HEK293 (cell line): Measurements from ENCODE around the gene RIPOR3.
A peak's percentile ranks its signal among the peaks of the same experiment; 100 is the strongest.
"Not testable (repeated sequence)": the region's sequence is repeated elsewhere in the genome, so short reads cannot be mapped to it uniquely, and the experiment has no call there.

ENCODE experiments used
- CTCF ChIA-PET: fragments of 350-600 bp; formaldehyde crosslinking; extraction: SDS; loops from one replicate; lab custom pipeline; 2021; ENCODE audit warnings: antibody characterized with exemption; lab: Yijun Ruan, JAX
- POLR2A ChIA-PET: fragments of 300-600 bp; formaldehyde crosslinking; extraction: SDS; loops from one replicate; lab custom pipeline; 2020; ENCODE audit warnings: antibody characterized with exemption, inconsistent platforms; lab: Yijun Ruan, JAX
- H3K27ac ChIP-seq: fragments of 200-500 bp; sonication (Bioruptor generic); 2 replicates; pipeline ENCODE4 v1.5.1; 2014; ENCODE audit warnings: low read depth, low read length, control low read depth, inconsistent platforms; ENCODE audit errors: extremely low read depth
- H3K36me3 ChIP-seq, 2 experiments: fragments of 200-500 bp in 1 of 2; sonication (Bioruptor generic) in 1 of 2; 1 replicate in 1 of 2; 2 replicates in 1 of 2; pipeline ENCODE4 v1.5.1; 2014 to 2017; ENCODE audit warnings: inconsistent platforms in 2 of 2, low read length in 2 of 2; ENCODE audit not compliant: control insufficient read depth in 2 of 2, insufficient read depth in 1 of 2
- H3K4me1 ChIP-seq: fragments of 200-500 bp; sonication (Bioruptor generic); 2 replicates; pipeline ENCODE4 v1.5.1; 2014; ENCODE audit warnings: mild to moderate bottlenecking, low read length, inconsistent platforms; ENCODE audit not compliant: control insufficient read depth, insufficient read depth
- H3K4me3 ChIP-seq: 2 replicates; pipeline ENCODE4 v1.5.1; 2011; ENCODE audit warnings: low read depth, mild to moderate bottlenecking, control low read depth, low read length, moderate library complexity
- H3K9me3 ChIP-seq: fragments of 200-500 bp; sonication (Bioruptor generic); 2 replicates; pipeline ENCODE4 v1.5.1; 2014; ENCODE audit warnings: low read depth, low read length, inconsistent platforms; ENCODE audit not compliant: control insufficient read depth, insufficient read depth
- KLF1 ChIP-seq: fragments of 450-650 bp; formaldehyde crosslinking; IDR thresholded peaks from 2 replicates; pipeline ENCODE4 v1.5.1; 2016; ENCODE audit warnings: missing biosample characterization, missing genetic modification characterization
- MYNN ChIP-seq: fragments of 450-650 bp; formaldehyde crosslinking; IDR thresholded peaks from 2 replicates; pipeline ENCODE4 v1.5.1; 2016; ENCODE audit warnings: missing biosample characterization, missing genetic modification characterization, borderline replicate concordance
- PRDM1 ChIP-seq: fragments of 450-650 bp; formaldehyde crosslinking; IDR thresholded peaks from 2 replicates; pipeline ENCODE4; 2016; ENCODE audit warnings: missing biosample characterization, missing genetic modification characterization
- RBAK ChIP-seq: fragments of 450-650 bp; formaldehyde crosslinking; IDR thresholded peaks from 2 replicates; pipeline ENCODE4 v1.5.1; 2016; ENCODE audit warnings: missing biosample characterization, missing genetic modification characterization
- SETDB1 ChIP-seq: IDR thresholded peaks from one replicate; pipeline ENCODE4 v1.6.1; 2017; ENCODE audit warnings: mild to moderate bottlenecking, low read length, moderate library complexity, mixed read lengths; ENCODE audit not compliant: insufficient read length
- ZFHX2 ChIP-seq: fragments of 450-650 bp; formaldehyde crosslinking; conservative IDR thresholded peaks from 2 replicates; pipeline ENCODE4 v1.5.1; 2016; ENCODE audit warnings: missing biosample characterization, missing genetic modification characterization
- ZNF140 ChIP-seq: fragments of 450-650 bp; formaldehyde crosslinking; IDR thresholded peaks from 2 replicates; pipeline ENCODE4 v1.5.1; 2016; ENCODE audit warnings: missing biosample characterization, missing genetic modification characterization
- ZNF266 ChIP-seq: fragments of 450-650 bp; formaldehyde crosslinking; IDR thresholded peaks from 2 replicates; pipeline ENCODE4 v1.5.1; 2016; ENCODE audit warnings: missing biosample characterization, missing genetic modification characterization, low read depth
- ZNF394 ChIP-seq: fragments of 450-650 bp; formaldehyde crosslinking; IDR thresholded peaks from 2 replicates; pipeline ENCODE4 v1.5.1; 2016; ENCODE audit warnings: missing biosample characterization, missing genetic modification characterization, mild to moderate bottlenecking, moderate library complexity, borderline replicate concordance
- ZNF426 ChIP-seq: fragments of 450-650 bp; formaldehyde crosslinking; IDR thresholded peaks from 2 replicates; pipeline ENCODE4 v1.5.1; 2017; ENCODE audit warnings: missing biosample characterization, missing genetic modification characterization, mild to moderate bottlenecking, inconsistent platforms, moderate library complexity
- ZNF555 ChIP-seq: fragments of 450-650 bp; formaldehyde crosslinking; conservative IDR thresholded peaks from 2 replicates; pipeline ENCODE4 v1.5.1; 2017; ENCODE audit warnings: missing biosample characterization, mild to moderate bottlenecking, missing genetic modification characterization, inconsistent platforms
- ZNF654 ChIP-seq: fragments of 450-650 bp; formaldehyde crosslinking; IDR thresholded peaks from 2 replicates; pipeline ENCODE4 v1.5.1; 2016; ENCODE audit warnings: low read depth, missing biosample characterization, missing genetic modification characterization
- TF ChIP-seq, protein P1 (sequence below): fragments of 450-650 bp; formaldehyde crosslinking; IDR thresholded peaks from 2 replicates; pipeline ENCODE4 v1.5.1; 2016; ENCODE audit warnings: missing biosample characterization, missing genetic modification characterization
- TF ChIP-seq, protein P2 (sequence below): fragments of 450-650 bp; formaldehyde crosslinking; conservative IDR thresholded peaks from 2 replicates; pipeline ENCODE4 v1.5.1; 2016; ENCODE audit warnings: low read depth, missing biosample characterization, missing genetic modification characterization
- TF ChIP-seq, protein P3 (sequence below): fragments of 450-650 bp; formaldehyde crosslinking; conservative IDR thresholded peaks from 2 replicates; pipeline ENCODE4 v1.5.1; 2016; ENCODE audit warnings: low read depth, missing biosample characterization, missing genetic modification characterization

Gene RIPOR3

DNA sequence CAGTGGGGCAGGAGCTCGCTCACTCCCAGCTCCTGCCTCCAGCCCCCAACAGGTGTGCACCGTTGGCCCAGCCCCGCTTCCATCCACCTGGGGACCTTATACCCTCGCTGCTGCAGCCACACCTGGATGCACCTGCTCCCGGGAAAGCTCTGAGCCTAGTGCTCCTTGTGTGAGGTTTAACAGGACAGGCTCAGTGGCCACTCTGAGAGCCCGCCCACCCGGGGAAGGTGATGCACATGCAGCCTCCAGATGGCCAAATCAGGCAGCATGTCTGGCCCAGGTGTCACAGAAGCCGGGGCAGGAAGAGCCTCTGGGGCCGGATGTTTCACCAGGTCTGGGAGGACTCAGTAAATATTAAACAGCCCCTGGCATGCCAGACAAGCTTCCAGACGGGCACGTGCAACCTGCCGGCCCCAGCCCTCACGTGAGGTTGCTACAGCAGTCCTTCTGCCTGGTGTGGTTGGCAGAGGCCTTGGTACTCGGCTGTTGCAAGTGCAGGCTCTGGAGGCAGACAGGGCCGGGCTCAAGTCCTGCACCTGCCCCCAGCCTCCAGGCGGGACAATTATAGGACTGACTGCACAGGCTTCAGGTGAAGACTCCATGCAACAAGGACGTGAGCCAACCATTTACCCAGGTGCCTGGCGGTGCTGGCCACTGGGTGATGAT, 66.9 kb downstream of the RIPOR3 start:
- no peak overlapping the region for H3K27ac ChIP-seq
- ChIA-PET POLR2A (no interaction called here), CTCF (interaction anchor here (0.6 to 3.7 kb wide), 10 partner anchors 11 to 166 kb away, joined by 3 to 40 read pairs (median 12); no protein-coding TSS in a partner anchor)
- no peak overlapping the region for H3K4me3 ChIP-seq
- no peaks in the 10 kb centered on the region for H3K9me3 ChIP-seq
- TF ChIP-seq RBAK = no peak
- no peak for TF ChIP-seq PRDM1 (tag by site-specific recombination)
- no peak for TF ChIP-seq ZFHX2 (tag by site-specific recombination)
- no peak for TF ChIP-seq MYNN
- TF ChIP-seq KLF1 (tag by site-specific recombination) = no peak
- H3K36me3 ChIP-seq = no peaks in the 10 kb centered on the region
- H3K4me1 ChIP-seq = no peaks in the 10 kb centered on the region

DNA sequence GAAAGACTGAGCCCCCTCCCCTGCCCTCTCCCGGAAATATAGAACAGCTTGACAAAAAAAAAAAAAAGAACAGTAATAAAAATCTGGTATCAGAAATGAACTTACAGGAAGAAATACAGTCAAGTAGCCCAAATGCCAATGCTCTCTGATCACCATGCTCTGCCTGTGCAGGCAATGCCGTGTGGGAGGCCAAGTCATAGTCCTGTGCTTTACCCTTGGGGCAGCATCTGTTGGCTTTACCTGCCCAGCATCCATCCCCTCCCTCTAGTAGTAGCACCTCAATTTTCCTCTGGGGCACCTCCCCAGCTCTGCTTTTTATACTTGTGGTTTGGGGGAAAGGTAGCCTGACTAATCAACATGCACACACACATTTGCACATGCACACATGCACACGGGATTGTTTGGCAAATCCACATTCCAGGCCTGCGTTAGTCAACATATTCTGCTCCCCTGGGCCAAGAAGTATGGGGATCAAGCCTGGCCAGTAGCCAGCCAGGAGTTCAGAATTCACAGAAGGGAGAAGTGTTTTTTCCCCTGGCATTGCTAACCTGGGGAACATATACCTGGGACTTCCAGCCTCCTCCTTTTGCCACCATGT, 70.2 kb downstream of the RIPOR3 start:
- H3K36me3 ChIP-seq = no peaks in the 10 kb centered on the region
- H3K4me1 ChIP-seq = no peaks in the 10 kb centered on the region
- H3K4me3 ChIP-seq = no peak overlapping the region
- POLR2A ChIA-PET = no interaction called here
- TF ChIP-seq SETDB1 = peak; percentile 35
- TF ChIP-seq, protein P1, sequence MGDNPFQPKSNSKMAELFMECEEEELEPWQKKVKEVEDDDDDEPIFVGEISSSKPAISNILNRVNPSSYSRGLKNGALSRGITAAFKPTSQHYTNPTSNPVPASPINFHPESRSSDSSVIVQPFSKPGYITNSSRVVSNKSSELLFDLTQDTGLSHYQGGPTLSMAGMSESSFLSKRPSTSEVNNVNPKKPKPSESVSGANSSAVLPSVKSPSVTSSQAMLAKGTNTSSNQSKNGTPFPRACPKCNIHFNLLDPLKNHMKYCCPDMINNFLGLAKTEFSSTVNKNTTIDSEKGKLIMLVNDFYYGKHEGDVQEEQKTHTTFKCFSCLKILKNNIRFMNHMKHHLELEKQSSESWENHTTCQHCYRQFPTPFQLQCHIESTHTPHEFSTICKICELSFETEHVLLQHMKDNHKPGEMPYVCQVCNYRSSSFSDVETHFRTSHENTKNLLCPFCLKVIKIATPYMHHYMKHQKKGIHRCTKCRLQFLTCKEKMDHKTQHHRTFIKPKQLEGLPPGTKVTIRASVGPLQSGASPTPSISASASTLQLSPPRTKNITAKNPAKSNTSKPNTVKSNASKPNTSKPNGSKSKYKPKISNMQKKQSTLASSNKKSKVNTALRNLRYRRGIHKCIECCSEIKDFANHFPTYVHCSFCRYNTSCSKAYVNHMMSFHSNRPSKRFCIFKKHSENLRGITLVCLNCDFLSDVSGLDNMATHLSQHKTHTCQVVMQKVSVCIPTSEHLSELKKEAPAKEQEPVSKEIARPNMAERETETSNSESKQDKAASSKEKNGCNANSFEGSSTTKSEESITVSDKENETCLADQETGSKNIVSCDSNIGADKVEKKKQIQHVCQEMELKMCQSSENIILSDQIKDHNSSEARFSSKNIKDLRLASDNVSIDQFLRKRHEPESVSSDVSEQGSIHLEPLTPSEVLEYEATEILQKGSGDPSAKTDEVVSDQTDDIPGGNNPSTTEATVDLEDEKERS (tag by site-specific recombination) = no peak
- H3K27ac ChIP-seq = no peak overlapping the region
- H3K9me3 ChIP-seq = no peaks in the 10 kb centered on the region
- CTCF ChIA-PET = interaction anchor here (1.2 kb wide), 1 partner anchor 93 kb away, joined by 3 read pairs; no protein-coding TSS in a partner anchor

DNA sequence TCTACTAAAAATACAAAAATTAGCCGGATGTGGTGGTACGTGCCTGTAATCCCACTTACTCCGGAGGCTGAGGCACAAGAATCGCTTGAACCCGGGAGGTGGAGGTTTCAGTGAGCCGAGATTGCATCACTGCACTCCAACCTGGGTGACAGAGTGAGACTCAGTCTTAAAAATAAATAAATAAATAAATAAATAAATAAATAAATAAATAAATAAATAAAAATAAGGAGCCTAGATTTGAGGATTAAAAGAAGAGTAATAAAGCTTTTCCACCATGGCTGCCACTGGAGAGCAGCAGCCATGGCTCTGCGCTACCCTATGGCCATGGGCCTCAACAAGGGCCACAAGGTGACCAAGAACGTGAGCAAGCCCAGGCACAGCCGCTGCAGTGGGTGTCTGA, 70.9 kb downstream of the RIPOR3 start:
- H3K9me3 ChIP-seq, POLR2A ChIA-PET, H3K4me1 ChIP-seq, H3K27ac ChIP-seq, H3K36me3 ChIP-seq, H3K4me3 ChIP-seq: not testable (repeated sequence)
- TF ChIP-seq, protein P2, sequence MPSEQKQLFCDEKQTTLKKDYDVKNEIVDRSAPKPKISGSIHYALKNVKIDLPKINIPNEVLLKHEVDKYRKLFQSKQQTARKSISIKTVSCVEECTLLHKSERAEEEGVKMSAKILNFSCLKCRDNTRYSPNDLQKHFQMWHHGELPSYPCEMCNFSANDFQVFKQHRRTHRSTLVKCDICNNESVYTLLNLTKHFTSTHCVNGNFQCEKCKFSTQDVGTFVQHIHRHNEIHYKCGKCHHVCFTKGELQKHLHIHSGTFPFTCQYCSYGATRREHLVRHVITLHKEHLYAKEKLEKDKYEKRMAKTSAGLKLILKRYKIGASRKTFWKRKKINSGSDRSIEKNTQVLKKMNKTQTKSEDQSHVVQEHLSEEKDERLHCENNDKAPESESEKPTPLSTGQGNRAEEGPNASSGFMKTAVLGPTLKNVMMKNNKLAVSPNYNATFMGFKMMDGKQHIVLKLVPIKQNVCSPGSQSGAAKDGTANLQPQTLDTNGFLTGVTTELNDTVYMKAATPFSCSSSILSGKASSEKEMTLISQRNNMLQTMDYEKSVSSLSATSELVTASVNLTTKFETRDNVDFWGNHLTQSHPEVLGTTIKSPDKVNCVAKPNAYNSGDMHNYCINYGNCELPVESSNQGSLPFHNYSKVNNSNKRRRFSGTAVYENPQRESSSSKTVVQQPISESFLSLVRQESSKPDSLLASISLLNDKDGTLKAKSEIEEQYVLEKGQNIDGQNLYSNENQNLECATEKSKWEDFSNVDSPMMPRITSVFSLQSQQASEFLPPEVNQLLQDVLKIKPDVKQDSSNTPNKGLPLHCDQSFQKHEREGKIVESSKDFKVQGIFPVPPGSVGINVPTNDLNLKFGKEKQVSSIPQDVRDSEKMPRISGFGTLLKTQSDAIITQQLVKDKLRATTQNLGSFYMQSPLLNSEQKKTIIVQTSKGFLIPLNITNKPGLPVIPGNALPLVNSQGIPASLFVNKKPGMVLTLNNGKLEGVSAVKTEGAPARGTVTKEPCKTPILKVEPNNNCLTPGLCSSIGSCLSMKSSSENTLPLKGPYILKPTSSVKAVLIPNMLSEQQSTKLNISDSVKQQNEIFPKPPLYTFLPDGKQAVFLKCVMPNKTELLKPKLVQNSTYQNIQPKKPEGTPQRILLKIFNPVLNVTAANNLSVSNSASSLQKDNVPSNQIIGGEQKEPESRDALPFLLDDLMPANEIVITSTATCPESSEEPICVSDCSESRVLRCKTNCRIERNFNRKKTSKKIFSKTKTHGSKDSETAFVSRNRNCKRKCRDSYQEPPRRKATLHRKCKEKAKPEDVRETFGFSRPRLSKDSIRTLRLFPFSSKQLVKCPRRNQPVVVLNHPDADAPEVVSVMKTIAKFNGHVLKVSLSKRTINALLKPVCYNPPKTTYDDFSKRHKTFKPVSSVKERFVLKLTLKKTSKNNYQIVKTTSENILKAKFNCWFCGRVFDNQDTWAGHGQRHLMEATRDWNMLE (tag by site-specific recombination) = peak; percentile 65; the same call in 1 of the 2 replicates
- TF ChIP-seq ZNF140 (peak; percentile 38; the same call in 1 of the 2 replicates), ZNF266 (tag by site-specific recombination) (0 out of 2 replicates have a peak, but pooled peaks have one; percentile 9), ZNF555 (tag by site-specific recombination) (peak; percentile 32), ZNF654 (tag by site-specific recombination) (0 out of 2 replicates have a peak, but pooled peaks have one; percentile 5), ZNF426 (tag by site-specific recombination) (peak; percentile 45), ZNF394 (peak; percentile 79)
- TF ChIP-seq, protein P3, sequence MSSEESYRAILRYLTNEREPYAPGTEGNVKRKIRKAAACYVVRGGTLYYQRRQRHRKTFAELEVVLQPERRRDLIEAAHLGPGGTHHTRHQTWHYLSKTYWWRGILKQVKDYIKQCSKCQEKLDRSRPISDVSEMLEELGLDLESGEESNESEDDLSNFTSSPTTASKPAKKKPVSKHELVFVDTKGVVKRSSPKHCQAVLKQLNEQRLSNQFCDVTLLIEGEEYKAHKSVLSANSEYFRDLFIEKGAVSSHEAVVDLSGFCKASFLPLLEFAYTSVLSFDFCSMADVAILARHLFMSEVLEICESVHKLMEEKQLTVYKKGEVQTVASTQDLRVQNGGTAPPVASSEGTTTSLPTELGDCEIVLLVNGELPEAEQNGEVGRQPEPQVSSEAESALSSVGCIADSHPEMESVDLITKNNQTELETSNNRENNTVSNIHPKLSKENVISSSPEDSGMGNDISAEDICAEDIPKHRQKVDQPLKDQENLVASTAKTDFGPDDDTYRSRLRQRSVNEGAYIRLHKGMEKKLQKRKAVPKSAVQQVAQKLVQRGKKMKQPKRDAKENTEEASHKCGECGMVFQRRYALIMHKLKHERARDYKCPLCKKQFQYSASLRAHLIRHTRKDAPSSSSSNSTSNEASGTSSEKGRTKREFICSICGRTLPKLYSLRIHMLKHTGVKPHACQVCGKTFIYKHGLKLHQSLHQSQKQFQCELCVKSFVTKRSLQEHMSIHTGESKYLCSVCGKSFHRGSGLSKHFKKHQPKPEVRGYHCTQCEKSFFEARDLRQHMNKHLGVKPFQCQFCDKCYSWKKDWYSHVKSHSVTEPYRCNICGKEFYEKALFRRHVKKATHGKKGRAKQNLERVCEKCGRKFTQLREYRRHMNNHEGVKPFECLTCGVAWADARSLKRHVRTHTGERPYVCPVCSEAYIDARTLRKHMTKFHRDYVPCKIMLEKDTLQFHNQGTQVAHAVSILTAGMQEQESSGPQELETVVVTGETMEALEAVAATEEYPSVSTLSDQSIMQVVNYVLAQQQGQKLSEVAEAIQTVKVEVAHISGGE = peak; percentile 46; the same call in 1 of the 2 replicates
- CTCF ChIA-PET = interaction anchor here (1.2 kb wide), 1 partner anchor 93 kb away, joined by 3 read pairs; no protein-coding TSS in a partner anchor
